Neural cell (in vitro differentiated cells): Measurements from ENCODE around the gene LMO7. TPM values are rescaled to one million over a fixed set of nuclear protein-coding genes. Genes with fewer than 3 reads are reported as not detected.
A peak's percentile ranks its signal among the peaks of the same experiment; 100 is the strongest.

Experiments used
- H2AFZ ChIP-seq: fragments of 200-600, 300-800 bp; sonication (generic), shearing (Covaris generic); 2 replicates; pipeline ENCODE4 v1.6.0; 2014; ENCODE audit warnings: low read depth, mild to moderate bottlenecking, antibody characterized with exemption, low read length, moderate library complexity
- H3F3A ChIP-seq: fragments of 200-600 bp; shearing (Covaris generic); 2 replicates; pipeline ENCODE4 v1.6.1; 2016; ENCODE audit warnings: mild to moderate bottlenecking, moderate library complexity, mixed read lengths, antibody characterized with exemption, low read length; ENCODE audit not compliant: insufficient read depth, poor library complexity, severe bottlenecking
- H3K27ac ChIP-seq: fragments of 200-600, 300-800 bp; sonication (generic), shearing (Covaris generic); 2 replicates; pipeline ENCODE4 v1.5.1; 2014; ENCODE audit warnings: mild to moderate bottlenecking, low read length, moderate library complexity
- H3K27me3 ChIP-seq: fragments of 300-800, 200-600 bp; sonication (generic), shearing (Covaris generic); 2 replicates; pipeline ENCODE4 v1.6.0; 2014; ENCODE audit warnings: mild to moderate bottlenecking, low read depth, low read length, moderate library complexity; ENCODE audit not compliant: insufficient read depth
- H3K36me3 ChIP-seq: fragments of 300-800, 200-600 bp; sonication (generic), shearing (Covaris generic); 2 replicates; pipeline ENCODE4 v1.5.1; 2014; ENCODE audit warnings: mild to moderate bottlenecking, antibody characterized with exemption, low read length, moderate library complexity; ENCODE audit not compliant: insufficient read depth
- H3K4me2 ChIP-seq: fragments of 300-800, 200-600 bp; sonication (generic), shearing (Covaris generic); 2 replicates; pipeline ENCODE4 v1.6.0; 2014; ENCODE audit warnings: mild to moderate bottlenecking, low read length
- H3K4me3 ChIP-seq: fragments of 300-800, 200-600 bp; sonication (generic), shearing (Covaris generic); 2 replicates; pipeline ENCODE4 v1.5.1; 2014; ENCODE audit warnings: mild to moderate bottlenecking, low read length, moderate library complexity
- H3K79me2 ChIP-seq: fragments of 200-600 bp; shearing (Covaris generic); replicated peaks from 2 replicates; pipeline ENCODE4 v1.6.0; 2014; ENCODE audit warnings: mild to moderate bottlenecking, low read length, moderate library complexity; ENCODE audit not compliant: insufficient read depth
- H3K9ac ChIP-seq: fragments of 300-800, 200-600 bp; sonication (generic), shearing (Covaris generic); 2 replicates; pipeline ENCODE4 v1.6.1; 2016; ENCODE audit warnings: mild to moderate bottlenecking, low read length, mixed read lengths
- H3K9me2 ChIP-seq: fragments of 200-600 bp; shearing (Covaris generic); 2 replicates; pipeline ENCODE4 v1.6.1; 2016; ENCODE audit warnings: mild to moderate bottlenecking, low read length, mixed read lengths; ENCODE audit not compliant: insufficient read depth
- H3K9me3 ChIP-seq: fragments of 200-600, 300-800 bp; sonication (generic), shearing (Covaris generic); 2 replicates; pipeline ENCODE4 v1.6.1; 2016; ENCODE audit warnings: mild to moderate bottlenecking, mixed run types, low read length, moderate library complexity, mixed read lengths
- H4K20me1 ChIP-seq: fragments of 200-600 bp; shearing (Covaris generic); 2 replicates; pipeline ENCODE4 v1.6.1; 2016; ENCODE audit warnings: mild to moderate bottlenecking, mixed run types; ENCODE audit not compliant: insufficient read depth
- EP300 ChIP-seq: fragments of 450-650 bp; conservative IDR thresholded peaks from 2 replicates; pipeline ENCODE4 v1.6.1; 2014; ENCODE audit warnings: antibody characterized with exemption, mild to moderate bottlenecking, moderate library complexity; ENCODE audit not compliant: poor library complexity, severe bottlenecking
- EZH2 ChIP-seq: fragments of 200-600, 300-800 bp; shearing (Covaris generic), sonication (generic); IDR thresholded peaks from 2 replicates; pipeline ENCODE4 v1.6.1; 2014; ENCODE audit warnings: antibody characterized with exemption, low read length, borderline replicate concordance, mild to moderate bottlenecking; ENCODE audit not compliant: insufficient read depth, poor library complexity, severe bottlenecking
- MXI1 ChIP-seq: fragments of 450-650 bp; conservative IDR thresholded peaks from 2 replicates; pipeline ENCODE4 v1.6.1; 2014; ENCODE audit warnings: antibody characterized with exemption, mild to moderate bottlenecking; ENCODE audit not compliant: poor library complexity, severe bottlenecking
- POLR2AphosphoS5 ChIP-seq: IDR thresholded peaks from 2 replicates; pipeline ENCODE4 v1.6.1; 2012
- RAD21 ChIP-seq: fragments of 450-650 bp; conservative IDR thresholded peaks from 2 replicates; pipeline ENCODE4 v1.6.1; 2014; ENCODE audit warnings: antibody characterized with exemption, mild to moderate bottlenecking, moderate library complexity
- SMC3 ChIP-seq: fragments of 450-650 bp; conservative IDR thresholded peaks from 2 replicates; pipeline ENCODE4 v1.6.1; 2014; ENCODE audit warnings: antibody characterized with exemption, mild to moderate bottlenecking, moderate library complexity; ENCODE audit not compliant: poor library complexity
- TAF1 ChIP-seq: IDR thresholded peaks from 2 replicates; pipeline ENCODE4 v1.6.1; 2012; ENCODE audit warnings: low read depth
- polyA plus RNA-seq: library from polyadenylated mRNA; depleted of rRNA; stranded (reverse); fragments of >200 nt; gene quantifications from 2 replicates; pipeline ENCODE4 v1.2.3, GENCODE V29; 2014
- TF ChIP-seq, protein P1 (sequence below): fragments of 450-650 bp; IDR thresholded peaks from 2 replicates; pipeline ENCODE4 v1.5.1; 2014; ENCODE audit warnings: antibody characterized with exemption, mild to moderate bottlenecking, moderate library complexity; ENCODE audit not compliant: poor library complexity, severe bottlenecking
- TF ChIP-seq, protein P2 (sequence below): IDR thresholded peaks from 2 replicates; pipeline ENCODE4 v1.6.1; 2012; ENCODE audit warnings: borderline replicate concordance

The LMO7 gene
- polyA plus RNA-seq, 1 donor from 2014 or later, result 14.2 TPM

DNA sequence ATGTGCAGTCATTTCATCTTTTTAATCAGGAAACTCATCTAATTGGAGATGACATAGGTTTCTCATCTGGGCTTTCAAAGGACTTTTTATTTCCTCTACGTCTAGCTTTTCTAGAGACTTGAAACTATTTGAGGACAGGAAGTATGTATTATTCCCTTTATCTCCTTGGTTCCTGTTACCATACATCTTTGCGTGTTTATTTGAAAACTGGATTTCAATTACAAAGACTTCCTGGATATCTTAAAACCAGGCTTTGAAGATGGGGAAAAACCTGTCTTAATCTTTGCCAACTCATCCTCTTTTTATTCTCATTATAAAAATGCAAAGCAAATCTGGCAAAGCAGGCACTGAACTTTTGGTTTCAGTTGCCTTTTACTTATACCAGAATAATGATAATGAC, 130.5 kb downstream of the LMO7 start:
- Histone ChIP-seq H3K9me2 (no peaks in the 10 kb centered on the region), H3K36me3 (no peaks in the 10 kb centered on the region), H3K9ac (no peak overlapping the region), H3K9me3 (no peaks in the 10 kb centered on the region), H4K20me1 (no peaks in the 10 kb centered on the region), H3K27me3 (no peaks in the 10 kb centered on the region), H3K4me3 (no peak overlapping the region), H3K27ac (no peak overlapping the region), H3K4me2 (no peak overlapping the region), H2AFZ (no peak overlapping the region), H3K79me2 (no peaks in the 10 kb centered on the region), H3F3A (no peaks in the 10 kb centered on the region)
- TF ChIP-seq EP300 (no peak), POLR2AphosphoS5 (no peak), RAD21 (no peak), EZH2 (no peak), TAF1 (no peak), MXI1 (no peak), SMC3 (no peak)
- TF ChIP-seq, protein P1, sequence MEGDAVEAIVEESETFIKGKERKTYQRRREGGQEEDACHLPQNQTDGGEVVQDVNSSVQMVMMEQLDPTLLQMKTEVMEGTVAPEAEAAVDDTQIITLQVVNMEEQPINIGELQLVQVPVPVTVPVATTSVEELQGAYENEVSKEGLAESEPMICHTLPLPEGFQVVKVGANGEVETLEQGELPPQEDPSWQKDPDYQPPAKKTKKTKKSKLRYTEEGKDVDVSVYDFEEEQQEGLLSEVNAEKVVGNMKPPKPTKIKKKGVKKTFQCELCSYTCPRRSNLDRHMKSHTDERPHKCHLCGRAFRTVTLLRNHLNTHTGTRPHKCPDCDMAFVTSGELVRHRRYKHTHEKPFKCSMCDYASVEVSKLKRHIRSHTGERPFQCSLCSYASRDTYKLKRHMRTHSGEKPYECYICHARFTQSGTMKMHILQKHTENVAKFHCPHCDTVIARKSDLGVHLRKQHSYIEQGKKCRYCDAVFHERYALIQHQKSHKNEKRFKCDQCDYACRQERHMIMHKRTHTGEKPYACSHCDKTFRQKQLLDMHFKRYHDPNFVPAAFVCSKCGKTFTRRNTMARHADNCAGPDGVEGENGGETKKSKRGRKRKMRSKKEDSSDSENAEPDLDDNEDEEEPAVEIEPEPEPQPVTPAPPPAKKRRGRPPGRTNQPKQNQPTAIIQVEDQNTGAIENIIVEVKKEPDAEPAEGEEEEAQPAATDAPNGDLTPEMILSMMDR, result no peak

DNA sequence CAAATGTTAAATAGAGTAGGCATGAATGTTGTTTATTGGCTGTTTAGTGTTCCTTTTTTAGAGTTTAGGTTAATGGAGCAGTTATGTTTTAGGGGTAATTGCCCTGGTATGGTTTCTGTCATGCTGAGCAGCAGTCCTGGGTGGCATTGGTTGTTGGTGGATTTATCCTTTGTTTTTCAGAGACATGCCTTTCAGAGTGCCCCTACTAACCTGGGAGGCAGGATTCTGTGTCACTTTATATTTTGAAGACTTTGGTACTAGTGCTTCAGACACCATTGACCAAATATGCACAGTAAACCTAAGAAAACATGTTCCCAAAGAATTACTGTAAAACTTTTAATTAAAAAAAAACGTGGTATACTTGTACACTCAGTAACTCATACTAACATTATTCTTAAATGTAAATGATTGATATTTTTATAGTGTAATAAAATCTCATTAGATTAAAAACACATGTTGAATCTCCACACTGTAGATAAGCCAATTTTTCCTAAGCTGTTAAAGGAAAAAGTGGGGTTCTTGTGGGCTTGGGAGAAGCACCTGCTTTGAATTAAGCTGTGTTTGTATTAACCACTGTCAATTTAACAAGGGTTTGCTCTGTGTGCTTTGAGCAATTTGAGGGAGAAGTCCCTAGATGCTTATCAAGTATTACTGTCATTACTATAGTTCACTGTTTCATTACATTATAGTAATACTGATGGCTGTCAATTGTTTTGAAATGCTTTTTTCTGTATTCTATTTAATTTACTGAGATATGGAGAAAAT, 133.2 kb downstream of the LMO7 start:
- Histone ChIP-seq H3K4me3 (no peak overlapping the region), H3K9me2 (no peaks in the 10 kb centered on the region), H3K79me2 (no peaks in the 10 kb centered on the region), H3F3A (no peaks in the 10 kb centered on the region), H4K20me1 (no peaks in the 10 kb centered on the region), H3K27me3 (no peaks in the 10 kb centered on the region), H3K27ac (peak overlapping the region; percentile 66), H3K9me3 (no peaks in the 10 kb centered on the region), H3K36me3 (no peaks in the 10 kb centered on the region), H3K9ac (no peak overlapping the region), H2AFZ (no peak overlapping the region), H3K4me2 (no peak overlapping the region)
- TF ChIP-seq, protein P1, result no peak
- no peak for TF ChIP-seq EZH2
- no peak for TF ChIP-seq RAD21
- TF ChIP-seq POLR2AphosphoS5, result no peak
- TF ChIP-seq, protein P2, sequence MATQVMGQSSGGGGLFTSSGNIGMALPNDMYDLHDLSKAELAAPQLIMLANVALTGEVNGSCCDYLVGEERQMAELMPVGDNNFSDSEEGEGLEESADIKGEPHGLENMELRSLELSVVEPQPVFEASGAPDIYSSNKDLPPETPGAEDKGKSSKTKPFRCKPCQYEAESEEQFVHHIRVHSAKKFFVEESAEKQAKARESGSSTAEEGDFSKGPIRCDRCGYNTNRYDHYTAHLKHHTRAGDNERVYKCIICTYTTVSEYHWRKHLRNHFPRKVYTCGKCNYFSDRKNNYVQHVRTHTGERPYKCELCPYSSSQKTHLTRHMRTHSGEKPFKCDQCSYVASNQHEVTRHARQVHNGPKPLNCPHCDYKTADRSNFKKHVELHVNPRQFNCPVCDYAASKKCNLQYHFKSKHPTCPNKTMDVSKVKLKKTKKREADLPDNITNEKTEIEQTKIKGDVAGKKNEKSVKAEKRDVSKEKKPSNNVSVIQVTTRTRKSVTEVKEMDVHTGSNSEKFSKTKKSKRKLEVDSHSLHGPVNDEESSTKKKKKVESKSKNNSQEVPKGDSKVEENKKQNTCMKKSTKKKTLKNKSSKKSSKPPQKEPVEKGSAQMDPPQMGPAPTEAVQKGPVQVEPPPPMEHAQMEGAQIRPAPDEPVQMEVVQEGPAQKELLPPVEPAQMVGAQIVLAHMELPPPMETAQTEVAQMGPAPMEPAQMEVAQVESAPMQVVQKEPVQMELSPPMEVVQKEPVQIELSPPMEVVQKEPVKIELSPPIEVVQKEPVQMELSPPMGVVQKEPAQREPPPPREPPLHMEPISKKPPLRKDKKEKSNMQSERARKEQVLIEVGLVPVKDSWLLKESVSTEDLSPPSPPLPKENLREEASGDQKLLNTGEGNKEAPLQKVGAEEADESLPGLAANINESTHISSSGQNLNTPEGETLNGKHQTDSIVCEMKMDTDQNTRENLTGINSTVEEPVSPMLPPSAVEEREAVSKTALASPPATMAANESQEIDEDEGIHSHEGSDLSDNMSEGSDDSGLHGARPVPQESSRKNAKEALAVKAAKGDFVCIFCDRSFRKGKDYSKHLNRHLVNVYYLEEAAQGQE, result no peak
- no peak for TF ChIP-seq MXI1
- TF ChIP-seq EP300, result no peak
- no peak for TF ChIP-seq TAF1
- no peak for TF ChIP-seq SMC3
